NCI-H2029 (cell line): ENCODE results near the gene EHF.
"Not testable (repeated sequence)": the region's sequence is repeated elsewhere in the genome, so short reads cannot be mapped to it uniquely, and the experiment has no call there.

Experiments used
- DNase-seq: peaks from one replicate; lab custom pipeline; 2025; lab: John Stamatoyannopoulos, UW

The EHF gene

GRCh38 chr11:34668583-34669053, 47.7 kb downstream of the EHF start:
- no peak for DNase-seq

GRCh38 chr11:34669458-34669857, 48.6 kb downstream of the EHF start:
- no peak for DNase-seq

- DNase-seq: no peak
Observed at GRCh38 chr11:34671117-34671516, 50.2 kb downstream of the EHF start.

- DNase-seq: no peak
Observed at GRCh38 chr11:34671946-34672345, 51.1 kb downstream of the EHF start.

GRCh38 chr11:34674038-34674437, 53.1 kb downstream of the EHF start:
- DNase-seq: no peak

- no peak for DNase-seq
Observed at GRCh38 chr11:34676227-34676626, 55.3 kb downstream of the EHF start.

- DNase-seq: no peak
Observed at GRCh38 chr11:34679681-34680080, 58.8 kb downstream of the EHF start.

- no peak for DNase-seq
Observed at GRCh38 chr11:34680206-34680605, 59.3 kb downstream of the EHF start.

- DNase-seq: peak; percentile 66
Observed at GRCh38 chr11:34680918-34681586, 60.2 kb downstream of the EHF start.

- DNase-seq: no peak
Observed at GRCh38 chr11:34682825-34683224, 61.9 kb downstream of the EHF start.

- no peak for DNase-seq
Observed at GRCh38 chr11:34683396-34683795, 62.5 kb downstream of the EHF start.

GRCh38 chr11:34685864-34686263, 65.0 kb downstream of the EHF start:
- no peak for DNase-seq

GRCh38 chr11:34692299-34692698, 71.4 kb downstream of the EHF start:
- not testable (repeated sequence) for DNase-seq

- DNase-seq: no peak
Observed at GRCh38 chr11:34696862-34697261, 76.0 kb downstream of the EHF start.

- DNase-seq: no peak
Observed at GRCh38 chr11:34706709-34707461, 86.0 kb downstream of the EHF start.

GRCh38 chr11:34707462-34707840, 86.6 kb downstream of the EHF start:
- DNase-seq: no peak
